Measurements from ENCODE around the gene KRCC1.
"Not testable (repeated sequence)": the region's sequence is repeated elsewhere in the genome, so short reads cannot be mapped to it uniquely, and the experiment has no call there.

Gene KRCC1

DNA sequence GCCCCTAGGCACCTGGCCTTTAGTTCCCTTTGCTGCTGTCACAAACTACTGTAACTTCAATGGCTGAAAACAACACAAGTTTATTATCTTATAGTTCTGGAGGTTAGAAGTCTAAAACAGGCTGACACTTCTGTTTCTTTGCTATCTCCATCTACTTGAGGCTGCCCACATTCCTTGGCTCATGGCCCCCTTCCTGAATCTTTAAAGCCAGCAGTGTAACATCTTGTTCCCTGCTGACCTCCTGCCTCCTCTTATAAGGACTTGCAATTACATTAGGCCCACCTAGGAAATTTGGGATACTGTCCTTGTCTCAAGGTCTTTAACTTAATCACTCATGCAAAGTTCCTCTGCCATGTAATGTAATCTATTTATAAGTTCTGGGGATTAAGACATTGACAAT, 18.6 kb upstream of the KRCC1 start:
- no peak for DNase-seq

DNA sequence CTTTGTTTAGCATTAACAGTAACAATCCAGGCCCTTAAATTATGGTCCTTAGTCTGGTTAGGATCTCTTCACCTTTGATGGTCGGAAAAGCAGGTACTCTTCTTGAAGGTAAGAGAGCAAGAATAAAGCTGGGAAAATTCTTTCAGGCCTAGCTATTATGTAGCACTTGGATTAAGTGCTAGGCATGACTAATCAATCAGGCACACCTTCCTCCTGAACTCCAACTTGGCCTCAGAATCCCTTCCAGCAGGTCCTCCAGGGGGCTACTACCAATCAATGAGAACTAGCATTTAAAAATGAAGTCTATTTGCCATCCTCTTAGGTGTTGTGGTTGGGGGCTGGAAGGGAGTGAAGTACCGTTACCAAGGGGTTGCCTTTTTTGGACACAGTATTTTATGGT, 15.8 kb upstream of the KRCC1 start:
- DNase-seq, result no peak

DNA sequence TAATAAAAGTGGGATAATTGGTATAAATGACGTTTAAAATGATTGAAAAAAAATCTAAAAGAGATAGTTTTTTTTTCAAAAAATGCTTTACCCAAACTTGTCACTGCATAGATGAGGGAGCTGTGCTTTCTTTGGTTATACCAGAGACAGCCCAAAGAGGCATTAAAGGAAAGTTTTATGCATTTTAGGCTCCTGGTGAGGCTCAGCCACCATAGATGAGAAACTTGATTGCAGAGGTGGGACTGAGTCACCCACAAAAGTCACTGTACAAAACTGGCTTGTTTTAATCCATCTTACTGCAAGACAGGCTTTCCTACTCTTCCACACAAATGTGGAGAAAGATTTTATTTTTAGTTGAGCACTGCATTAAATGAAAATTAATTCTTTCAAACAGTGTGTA, 14.5 kb upstream of the KRCC1 start:
- no peak for DNase-seq

DNA sequence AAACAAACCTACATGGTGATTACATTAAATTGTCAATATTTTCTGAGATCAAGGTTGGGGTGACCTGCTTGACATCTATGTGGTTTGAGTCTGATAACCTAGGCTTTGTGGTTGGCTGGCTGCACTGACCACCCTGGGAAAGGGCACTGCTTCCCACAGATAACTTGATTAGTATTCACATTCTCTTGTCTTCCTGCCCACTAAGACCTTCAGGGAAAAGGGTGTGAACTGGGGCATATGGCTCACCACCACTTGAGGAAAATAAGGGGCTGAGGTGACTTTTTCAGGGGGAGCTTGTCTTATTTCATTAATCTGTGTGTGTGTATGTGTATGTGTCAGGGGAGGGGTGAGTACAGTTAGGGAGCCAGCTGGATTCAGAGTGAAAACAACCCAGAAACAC, 13.5 kb upstream of the KRCC1 start:
- DNase-seq, result no peak

DNA sequence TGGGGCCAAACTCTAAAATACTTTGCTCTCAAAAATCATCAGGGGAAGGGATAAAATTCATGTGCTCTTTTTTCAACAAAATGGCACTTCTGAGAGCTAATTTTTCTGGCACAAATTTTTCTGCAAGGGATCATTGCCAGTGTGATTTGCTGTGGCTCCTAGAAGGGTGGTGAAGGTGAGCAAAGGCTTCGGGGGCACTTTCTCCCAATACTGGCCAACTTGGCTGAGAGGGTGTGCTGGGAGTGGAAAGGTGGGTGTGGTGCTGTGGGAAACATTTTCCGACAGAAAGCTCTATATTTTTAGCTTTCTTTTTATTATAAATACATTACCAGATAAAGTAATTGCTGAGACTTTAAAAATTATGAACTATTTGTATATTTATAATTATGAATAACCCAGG, 12.5 kb upstream of the KRCC1 start:
- no peak for DNase-seq

DNA sequence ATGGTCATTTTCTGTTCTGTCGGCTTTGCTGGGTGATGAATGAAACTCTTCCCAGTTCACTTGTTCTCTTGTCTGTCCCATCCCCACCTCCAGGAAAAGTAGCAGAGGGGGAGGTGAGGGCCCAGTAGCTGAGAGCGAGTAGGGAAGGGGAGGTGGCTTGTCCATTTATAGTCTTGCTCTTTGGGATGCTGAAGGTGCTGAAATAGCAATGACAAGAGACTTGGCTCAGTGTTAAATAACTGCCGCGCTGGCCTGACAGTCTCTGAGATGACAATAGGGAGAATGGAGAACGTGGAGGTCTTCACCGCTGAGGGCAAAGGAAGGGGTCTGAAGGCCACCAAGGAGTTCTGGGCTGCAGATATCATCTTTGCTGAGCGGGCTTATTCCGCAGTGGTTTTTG, 12.0 kb upstream of the KRCC1 start, which contains the start of gene SMYD1:
Gene SMYD1, plus strand, starts transcription at position 228 of the 400 bp plus-strand sequence. Its CDS starts 40 bp downstream, at position 268.
- DNase-seq, result no peak

DNA sequence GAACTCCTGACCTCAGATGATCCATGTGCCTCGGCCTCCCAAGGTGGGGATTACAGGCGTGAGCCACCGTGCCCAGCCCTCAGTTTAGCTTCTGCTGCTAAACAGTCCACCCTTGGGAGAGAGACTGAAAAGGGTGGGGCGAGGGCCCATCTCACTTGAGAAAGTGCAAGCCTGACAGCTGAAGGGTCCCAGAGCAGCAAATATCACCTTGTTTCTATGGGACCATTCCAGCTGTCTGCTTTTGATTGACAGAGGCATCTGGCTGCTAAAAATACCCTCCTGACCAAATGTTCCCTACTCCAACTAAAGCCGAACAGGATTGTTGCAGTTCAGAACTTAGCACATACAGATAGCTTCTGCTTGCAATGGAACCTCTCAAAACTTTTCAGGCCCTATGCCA, 11.6 kb upstream of the KRCC1 start:
- no peak for DNase-seq

DNA sequence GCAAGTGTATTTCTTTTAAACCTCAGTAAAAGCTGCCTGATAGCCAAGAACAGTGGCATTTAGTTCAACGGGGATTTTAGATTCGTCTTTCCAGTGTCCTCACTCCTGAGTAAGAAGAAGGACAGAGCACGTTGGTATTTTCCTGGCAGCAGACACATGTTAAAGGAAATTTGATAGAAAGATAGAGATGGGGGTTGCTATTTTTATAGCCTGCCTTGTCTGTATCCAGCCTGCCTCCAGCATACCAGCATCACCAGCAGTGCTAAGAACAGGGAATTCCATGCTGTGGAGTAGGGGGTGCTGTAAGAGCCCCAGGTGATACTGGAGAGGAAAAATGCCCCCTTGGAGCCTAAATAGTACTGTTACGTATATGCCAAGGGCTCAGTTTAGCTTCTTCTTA, 11.0 kb upstream of the KRCC1 start:
- DNase-seq, result no peak

DNA sequence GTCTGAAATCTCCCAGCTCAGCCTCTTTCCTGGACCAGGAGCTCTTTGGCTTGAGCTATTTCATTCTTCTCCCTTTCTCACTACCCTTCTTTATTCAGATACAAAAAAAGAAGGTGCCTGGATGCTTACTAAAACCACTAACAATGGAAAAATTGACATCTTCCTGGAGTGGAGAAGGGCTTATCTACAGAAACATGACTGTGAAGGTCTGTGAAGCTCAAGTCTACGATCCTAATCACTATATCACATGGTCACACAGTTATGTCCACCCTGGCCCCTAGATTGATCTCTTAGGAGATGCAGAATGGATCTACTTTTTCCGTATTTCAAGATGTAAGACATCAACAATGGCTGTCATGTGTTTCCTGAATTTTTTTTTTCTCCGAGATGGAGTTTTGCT, 5.7 kb upstream of the KRCC1 start:
- DNase-seq, result no peak

DNA sequence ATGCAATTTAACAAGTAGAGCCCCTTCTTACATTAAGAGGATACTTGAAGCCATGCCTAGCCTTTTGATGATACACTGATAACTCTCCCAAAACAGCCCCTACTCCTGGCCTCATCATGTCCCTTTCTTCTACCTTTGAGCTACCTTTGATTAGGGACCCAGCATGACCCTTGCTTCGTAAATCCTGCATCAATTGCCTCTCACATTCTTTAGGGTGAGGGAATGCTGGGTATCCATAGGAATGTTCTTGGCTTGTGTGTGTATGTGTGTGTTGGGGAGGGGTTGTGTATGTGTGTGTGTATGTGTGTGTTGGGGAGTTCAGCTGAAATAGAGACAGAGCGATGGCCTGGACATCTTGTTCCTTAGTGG, 5.3 kb upstream of the KRCC1 start:
- DNase-seq, result no peak

DNA sequence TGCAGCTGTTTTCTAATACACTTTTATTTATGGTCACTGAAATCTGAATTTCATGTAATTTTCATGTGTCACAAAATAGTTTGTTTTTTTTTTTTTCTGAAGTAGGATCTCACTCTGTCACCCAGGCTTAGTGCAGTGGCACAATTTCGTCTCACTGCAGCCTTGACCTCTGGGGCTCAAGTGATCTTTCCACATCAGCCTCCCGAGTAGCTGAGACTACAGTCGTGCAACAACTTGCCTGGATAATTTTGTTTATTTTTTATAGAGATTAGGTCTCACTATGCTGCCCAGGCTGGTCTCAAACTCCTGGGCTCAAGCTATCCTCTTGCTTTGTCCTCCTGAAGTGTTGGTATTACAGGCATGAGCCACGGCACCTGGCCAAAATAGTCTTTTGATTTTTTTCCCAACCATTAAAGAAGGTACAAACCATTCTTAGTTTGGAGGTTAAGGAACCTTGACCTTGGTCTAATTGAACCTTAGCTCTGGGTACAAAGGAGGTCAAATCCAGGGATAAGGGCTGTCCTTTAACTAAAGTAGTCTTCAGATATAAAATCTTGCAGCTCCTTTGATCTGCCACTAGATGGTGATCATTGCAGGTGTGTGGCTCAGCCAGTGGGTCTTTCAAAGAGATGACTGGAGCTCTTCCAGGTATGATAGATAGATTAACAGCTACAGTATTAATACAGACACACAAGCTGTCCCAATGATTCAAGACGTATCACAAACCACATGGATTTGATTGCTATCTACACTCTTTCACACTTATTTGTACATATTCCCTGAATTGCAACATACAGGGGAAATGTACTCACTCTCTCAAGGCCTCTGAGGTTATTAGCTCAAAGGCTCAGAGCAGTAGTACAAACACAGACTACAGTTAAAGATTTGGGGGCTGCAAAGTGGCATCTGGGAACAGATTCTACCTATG, 4.7 kb upstream of the KRCC1 start:
- peak in 5 of 6 experiments; percentile 2 to 62 (median 31) for DNase-seq

DNA sequence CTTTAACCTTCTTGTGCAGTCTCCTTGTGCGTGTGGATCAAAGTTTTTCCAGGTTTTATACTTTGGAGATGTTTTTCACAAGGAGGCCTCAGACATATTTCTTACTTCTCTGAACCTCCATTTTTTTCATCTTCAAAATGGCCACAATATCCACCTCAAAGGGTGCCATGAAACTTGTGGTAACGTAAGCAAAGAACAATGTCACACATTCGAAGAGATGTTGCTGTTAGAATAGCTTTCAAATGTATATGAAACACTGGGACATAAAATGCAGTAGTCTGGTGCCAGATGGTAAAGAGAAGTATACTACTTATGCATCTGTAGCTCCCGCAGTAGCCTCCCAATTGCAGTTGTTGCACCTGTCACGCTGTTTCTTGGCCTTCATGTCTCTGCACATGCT, 2.6 kb upstream of the KRCC1 start:
- no peak for DNase-seq

DNA sequence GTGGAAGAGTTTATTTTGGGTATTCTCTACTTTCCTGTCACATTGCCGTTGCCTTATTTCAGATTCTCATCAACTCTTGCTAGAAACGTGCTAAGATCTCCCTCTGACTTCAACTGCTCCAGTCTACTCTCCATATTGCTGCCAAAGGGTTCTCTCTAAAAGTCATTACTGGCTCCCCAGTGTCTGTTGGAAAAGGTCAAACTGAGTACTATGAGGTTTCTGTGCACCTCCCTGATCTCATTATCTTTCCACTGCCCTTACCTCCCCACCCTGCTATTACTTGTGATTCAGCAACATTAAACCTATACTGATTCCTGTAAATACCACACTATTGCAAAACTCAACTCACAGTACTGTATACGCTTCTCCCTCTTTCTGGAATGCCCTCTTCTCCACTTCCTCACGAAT, 1.9 kb upstream of the KRCC1 start:
- no peak for DNase-seq

DNA sequence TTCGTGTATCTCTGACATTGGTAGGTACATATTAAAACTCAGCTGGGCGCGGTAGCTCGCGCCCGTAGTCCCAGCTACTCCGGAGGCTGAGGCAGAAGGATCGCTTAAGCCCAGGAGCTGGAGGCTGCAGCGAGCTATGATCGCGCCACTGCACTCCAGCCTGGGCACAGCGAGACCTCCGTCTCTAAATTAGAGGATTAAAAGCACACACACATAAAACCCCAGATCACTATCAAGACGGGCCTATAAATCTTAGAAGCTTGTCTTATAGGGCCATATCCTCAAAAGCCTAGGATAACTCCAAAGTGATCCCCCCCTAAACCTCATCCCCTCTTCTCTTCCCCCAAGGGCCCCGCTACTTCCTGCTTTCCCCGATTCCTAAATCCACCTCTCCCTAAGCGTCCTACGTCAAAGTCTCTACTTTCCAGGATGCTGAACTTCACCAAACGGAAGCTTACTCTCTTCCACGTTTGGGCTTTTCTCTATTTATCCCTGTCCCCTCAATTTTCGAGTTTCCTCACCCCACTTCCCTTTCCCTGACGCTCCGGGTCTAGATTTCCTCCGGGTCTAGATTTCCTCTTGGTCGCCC, 707 bp downstream of the KRCC1 start:
- DNase-seq, result peak in 4 of 6 experiments; percentile 4 to 25 (median 12)

DNA sequence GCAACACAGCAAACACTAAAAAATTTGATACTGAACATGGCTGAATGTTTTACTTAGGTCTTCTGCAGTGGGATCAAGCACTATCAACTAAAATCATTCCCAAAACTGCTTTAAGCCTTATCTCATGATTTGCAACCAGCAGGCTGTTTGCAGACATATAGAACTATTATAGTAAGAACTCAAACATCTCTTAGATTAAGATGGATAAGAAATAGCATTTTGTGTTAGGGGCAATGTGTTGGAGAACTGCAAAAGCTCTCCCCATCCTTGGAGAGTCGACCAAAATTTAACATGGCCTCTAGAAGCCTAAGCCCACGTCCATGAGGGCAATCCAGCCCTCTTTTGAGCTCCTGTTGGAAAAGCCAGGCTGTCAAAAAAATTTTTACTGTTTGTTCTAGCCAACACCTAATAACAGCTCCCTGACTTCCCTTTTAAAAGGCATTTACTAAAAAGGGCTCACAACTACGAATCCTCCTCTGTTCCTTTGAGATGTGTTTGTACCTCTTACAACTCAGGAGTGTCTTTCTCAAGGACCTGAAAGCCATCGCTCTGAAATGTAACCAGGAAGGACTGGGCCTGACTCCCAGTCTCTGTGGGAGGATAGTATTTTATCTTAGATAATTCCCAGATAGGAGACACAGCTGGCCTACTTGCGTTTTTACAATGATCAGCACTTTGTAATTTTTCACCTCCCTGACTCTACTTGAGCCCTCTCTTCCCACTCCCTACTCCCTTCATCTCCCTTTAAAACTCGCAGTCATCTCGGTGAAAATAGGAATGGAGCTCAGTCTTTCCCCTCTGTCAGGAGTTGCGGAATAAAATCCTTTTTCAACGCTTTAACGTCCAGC, 1.4 kb downstream of the KRCC1 start:
- no peak for DNase-seq

DNA sequence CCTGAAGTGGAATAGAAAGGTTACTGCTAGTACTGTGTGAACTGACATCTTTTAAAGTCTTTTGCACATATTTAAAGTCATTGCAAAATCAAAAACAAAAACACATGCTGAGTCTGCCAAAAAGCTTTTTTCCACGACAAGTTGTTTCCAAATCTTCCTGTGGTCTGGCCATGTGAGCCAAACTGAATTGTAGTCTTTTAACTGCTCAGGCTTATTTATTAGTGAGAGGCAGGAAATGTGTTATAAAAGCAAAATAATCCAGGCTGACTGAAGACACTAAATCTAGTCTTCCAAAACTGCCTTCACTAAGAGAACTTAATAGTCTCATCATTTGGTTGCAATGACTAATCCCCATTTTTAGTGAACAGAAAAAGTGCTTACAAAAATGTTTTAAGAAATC, 2.3 kb downstream of the KRCC1 start:
- DNase-seq, result no peak

DNA sequence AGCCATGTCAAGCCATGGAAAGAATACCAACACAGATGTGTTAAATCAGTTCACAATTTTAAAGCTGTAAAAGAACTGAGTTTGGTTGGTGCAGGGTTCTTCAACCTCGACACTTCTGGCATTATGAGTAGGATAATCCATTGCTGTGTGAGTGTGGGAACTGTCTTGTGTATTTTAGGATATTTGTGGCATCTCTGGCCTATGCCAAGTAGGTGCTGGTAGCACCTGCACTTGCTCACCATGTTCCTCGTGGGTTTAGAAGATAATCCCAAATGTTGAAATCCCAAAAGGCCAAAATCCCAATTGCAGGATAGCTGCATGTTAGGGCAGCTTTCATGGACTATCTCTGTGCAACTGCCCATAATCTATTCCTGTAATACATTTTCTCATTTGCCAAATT, 3.8 kb downstream of the KRCC1 start:
- DNase-seq, result no peak

DNA sequence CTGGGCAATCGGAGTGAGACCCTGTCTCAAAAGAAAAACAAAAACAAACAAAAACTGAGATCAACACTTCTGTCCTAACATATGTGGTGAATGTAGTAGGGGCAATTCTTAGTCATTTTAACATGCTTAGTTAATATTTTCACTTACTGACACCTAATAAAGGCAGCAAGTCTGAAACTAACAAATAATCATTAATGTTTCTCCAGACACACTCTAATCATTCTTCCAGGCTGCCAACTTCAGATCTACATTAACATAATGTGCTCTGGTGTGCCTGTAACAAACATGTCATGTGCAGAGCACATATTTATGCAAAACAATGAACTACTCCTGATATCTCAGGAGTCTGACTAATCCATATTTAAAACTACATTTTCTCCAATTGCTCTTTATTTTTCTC, 6.0 kb downstream of the KRCC1 start:
- DNase-seq, result no peak

DNA sequence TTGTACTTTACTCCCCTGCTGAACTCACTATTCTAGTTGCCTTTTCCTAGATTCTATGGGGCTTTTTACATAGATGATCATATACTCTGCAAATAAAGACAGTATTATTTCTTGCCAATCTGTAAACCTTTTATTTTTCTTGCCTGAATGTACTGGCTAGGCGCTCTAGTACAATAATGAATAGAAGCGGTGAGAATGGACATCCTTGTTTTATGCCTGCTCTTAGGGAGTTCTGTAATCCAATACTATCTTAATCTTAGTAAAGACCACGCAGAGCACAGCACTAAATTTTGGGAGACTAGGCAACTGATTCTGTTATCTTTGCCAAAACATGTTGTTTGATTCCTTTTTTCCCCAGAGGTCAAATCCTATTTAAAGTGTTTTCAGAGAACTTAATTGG, 7.0 kb downstream of the KRCC1 start:
- no peak for DNase-seq

DNA sequence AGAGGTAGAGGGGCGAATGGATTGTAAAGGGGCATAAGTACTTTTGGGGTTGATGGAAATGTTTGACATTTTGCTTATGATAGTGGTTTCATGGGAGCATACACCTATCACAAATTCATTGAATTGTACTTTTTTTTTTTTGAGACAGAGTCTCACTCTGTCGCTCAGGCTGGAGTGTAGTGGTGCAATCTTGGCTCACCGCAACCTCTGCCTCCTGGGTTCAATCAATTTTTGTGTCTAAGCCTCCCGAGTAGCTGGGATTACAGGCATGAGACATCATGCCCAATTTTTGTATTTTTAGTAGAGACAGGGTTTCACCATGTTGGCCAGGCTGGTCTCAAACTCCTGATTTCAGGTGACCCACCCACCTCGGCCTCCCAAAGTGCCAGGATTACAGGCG, 10.0 kb downstream of the KRCC1 start:
- DNase-seq, result not testable (repeated sequence)

DNA sequence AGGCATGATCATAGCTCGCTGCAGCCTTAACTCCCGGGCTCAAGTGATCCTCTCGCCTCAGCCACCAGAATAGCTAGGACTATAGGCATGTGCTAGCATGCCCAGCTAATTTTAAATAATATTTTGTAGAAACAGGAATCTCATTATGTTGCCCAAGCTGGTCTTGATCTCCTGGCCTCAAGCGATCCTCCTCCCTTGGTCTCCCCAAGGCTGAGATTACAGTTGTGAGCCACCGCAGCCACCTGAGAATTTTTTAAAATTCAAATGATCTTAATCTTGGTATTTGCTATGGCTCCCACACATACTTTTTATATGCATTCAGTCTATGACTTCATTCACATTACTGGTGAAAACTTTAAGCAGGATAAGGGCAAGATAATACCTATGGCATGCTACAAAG, 13.1 kb downstream of the KRCC1 start:
- no peak for DNase-seq

DNA sequence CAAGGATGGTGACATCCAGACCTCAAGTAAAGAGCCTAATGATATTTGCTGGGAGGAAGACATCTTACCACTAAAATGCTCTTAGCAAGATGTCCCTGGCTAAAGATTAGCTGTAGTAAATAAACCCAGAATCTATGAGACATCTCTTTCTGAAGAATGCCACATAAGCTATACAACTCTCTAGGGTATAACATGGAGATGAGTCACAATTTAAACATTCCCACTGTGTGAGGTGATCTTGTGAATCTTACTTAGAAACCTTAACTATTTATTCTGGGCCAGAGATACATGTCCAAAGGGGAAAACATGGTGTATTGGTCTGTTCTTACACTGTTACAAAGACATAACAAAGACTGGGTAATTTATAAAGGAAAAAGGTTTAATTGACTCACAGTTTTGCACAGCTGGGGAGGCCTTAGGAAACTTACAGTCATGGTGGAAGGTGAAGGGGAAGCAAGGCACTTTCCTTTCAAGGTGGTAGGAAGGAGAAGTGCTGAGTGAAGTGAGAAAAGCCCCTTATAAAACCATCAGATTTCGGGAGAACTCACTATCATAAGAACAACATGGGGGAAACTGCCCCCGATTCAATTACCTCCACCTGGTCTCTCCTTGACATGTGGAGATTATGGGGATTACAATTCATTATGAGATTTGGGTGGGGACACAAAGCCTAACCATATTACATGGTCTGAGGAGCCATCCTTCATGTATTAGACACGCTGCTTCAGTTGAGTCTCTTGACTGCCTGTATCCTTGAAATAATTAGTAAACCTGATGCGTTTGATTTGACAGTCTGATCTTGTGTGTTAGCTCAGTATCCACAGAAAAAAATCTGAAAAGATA, 17.1 kb downstream of the KRCC1 start:
- no peak for DNase-seq

DNA sequence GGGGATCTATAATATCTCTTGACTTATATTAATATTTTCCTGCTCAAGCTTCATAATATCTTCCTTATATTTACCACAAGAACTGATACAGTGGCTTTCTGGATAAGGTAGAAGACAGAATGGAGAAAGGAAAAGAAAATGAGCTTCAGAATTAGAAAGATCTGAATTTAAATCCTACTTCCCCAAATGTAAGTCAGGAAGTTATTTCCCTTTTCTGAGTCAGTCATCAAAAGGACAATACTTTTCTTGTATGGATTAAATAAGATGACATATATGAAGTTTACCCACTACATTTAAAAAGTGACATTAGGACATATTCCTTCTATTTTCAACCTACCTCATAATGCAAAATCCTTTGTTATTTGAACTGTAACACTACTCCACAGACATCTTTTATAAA, 19.0 kb downstream of the KRCC1 start:
- no peak for DNase-seq

Data from stimulated activated naive CD4-positive, alpha-beta T cell (primary cell).